ENCODE results near the gene TUBA3D. TPM values are rescaled to one million over a fixed set of nuclear protein-coding genes. Genes with fewer than 3 reads are reported as not detected.

TUBA3D gene
- total and polyA plus RNA-seq, 2 of the 13 experiments (the other 11 are each of a cell fraction or from before 2014, with no cell fraction given), result not detected

- TF ChIP-seq AHDC1 (CRISPR knock-in tag; IDR thresholded peaks at IDR 0.05; ENCODE audit: borderline replicate concordance) (no peak; the same call in 1 of the 2 replicates), PHF21A (CRISPR knock-in tag; IDR thresholded peaks at IDR 0.05) (peak; percentile 79), ZNF773 (CRISPR knock-in tag; IDR thresholded peaks at IDR 0.05; ENCODE audit: borderline replicate concordance) (0 out of 2 replicates have a peak, but pooled peaks have one; percentile 54), ISX (CRISPR knock-in tag; conservative IDR thresholded peaks at IDR 0.05) (no peak), ZMAT3 (CRISPR knock-in tag; conservative IDR thresholded peaks at IDR 0.05) (peak; percentile 66; the same call in 1 of the 2 replicates), GLMP (CRISPR knock-in tag; IDR thresholded peaks at IDR 0.05; ENCODE audit: borderline replicate concordance) (no peak), ARNTL (CRISPR knock-in tag; IDR thresholded peaks at IDR 0.05) (no peak), ZNF678 (CRISPR knock-in tag; IDR thresholded peaks at IDR 0.05) (no peak), DRAP1 (CRISPR knock-in tag; IDR thresholded peaks at IDR 0.05) (peak; percentile 44; the same call in 1 of the 2 replicates), GABPB1 (CRISPR knock-in tag; IDR thresholded peaks at IDR 0.05) (peak; percentile 85), ZNF510 (CRISPR knock-in tag; IDR thresholded peaks at IDR 0.05; ENCODE audit: low read depth) (0 out of 2 replicates have a peak, but pooled peaks have one; percentile 61), ZNF207 (IDR thresholded peaks at IDR 0.05; ENCODE audit: borderline replicate concordance) (no peak), BCL6 (CRISPR knock-in tag; IDR thresholded peaks at IDR 0.05) (peak; percentile 27; the same call in 1 of the 2 replicates), MED13 (CRISPR knock-in tag; IDR thresholded peaks at IDR 0.05) (0 out of 2 replicates have a peak, but pooled peaks have one; percentile 32), EEA1 (CRISPR knock-in tag; IDR thresholded peaks at IDR 0.05; ENCODE audit: borderline replicate concordance) (no peak), SP1 (IDR thresholded peaks at IDR 0.05) (no peak), SP1 (CRISPR knock-in tag; IDR thresholded peaks at IDR 0.05) (peak; percentile 97), SRF (IDR thresholded peaks at IDR 0.05; ENCODE audit: low read depth, low read length) (peak; percentile 66; the same call in 1 of the 2 replicates), HDAC6 (IDR thresholded peaks at IDR 0.05; ENCODE audit: low read depth, low read length) (no peak), YEATS2 (CRISPR knock-in tag; IDR thresholded peaks at IDR 0.05; ENCODE audit: borderline replicate concordance) (peak; percentile 92)
- TF ChIP-seq, protein P1, sequence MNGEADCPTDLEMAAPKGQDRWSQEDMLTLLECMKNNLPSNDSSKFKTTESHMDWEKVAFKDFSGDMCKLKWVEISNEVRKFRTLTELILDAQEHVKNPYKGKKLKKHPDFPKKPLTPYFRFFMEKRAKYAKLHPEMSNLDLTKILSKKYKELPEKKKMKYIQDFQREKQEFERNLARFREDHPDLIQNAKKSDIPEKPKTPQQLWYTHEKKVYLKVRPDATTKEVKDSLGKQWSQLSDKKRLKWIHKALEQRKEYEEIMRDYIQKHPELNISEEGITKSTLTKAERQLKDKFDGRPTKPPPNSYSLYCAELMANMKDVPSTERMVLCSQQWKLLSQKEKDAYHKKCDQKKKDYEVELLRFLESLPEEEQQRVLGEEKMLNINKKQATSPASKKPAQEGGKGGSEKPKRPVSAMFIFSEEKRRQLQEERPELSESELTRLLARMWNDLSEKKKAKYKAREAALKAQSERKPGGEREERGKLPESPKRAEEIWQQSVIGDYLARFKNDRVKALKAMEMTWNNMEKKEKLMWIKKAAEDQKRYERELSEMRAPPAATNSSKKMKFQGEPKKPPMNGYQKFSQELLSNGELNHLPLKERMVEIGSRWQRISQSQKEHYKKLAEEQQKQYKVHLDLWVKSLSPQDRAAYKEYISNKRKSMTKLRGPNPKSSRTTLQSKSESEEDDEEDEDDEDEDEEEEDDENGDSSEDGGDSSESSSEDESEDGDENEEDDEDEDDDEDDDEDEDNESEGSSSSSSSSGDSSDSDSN (CRISPR knock-in tag; IDR thresholded peaks at IDR 0.05), result peak; percentile 81
Observed at GRCh38 chr2:131492418-131493198, 16.7 kb downstream of the TUBA3D start (continued).

Data from HepG2 (cell line).